ENCODE results near the gene WFIKKN1.

WFIKKN1 gene

DNA sequence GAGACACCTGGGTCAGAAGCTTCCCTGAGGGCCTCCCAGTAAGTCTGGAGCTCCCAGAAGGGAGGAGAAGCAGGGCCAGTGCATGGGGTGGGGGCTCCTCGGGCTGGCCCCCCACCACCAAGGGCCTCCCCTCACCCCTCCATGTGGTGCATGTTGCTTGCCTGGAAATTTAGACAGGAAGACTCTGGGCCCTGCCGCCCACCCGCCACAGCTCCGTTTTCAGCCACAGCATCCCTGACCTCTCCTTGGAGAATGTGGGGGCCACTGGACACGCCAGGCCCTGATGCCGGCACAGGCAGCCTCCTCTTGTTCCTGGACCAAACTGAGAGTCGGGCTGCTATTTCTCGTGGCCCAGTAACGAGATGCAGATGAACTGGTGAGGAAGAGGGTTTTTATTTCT, 8.1 kb downstream of the WFIKKN1 start:
- Histone ChIP-seq H4K20me1 (ENCODE audit: insufficient read depth, low read length) (no peaks in the 10 kb centered on the region), H3K4me1 (ENCODE audit: insufficient read depth, low read length, severe bottlenecking) (peaks cover 45% of the 10 kb centered on the region), H3K9ac (ENCODE audit: low read length) (peak overlapping the region; percentile 6; the same call in 1 of the 2 replicates), H3K27ac (ENCODE audit: low read depth, low read length, poor library complexity, severe bottlenecking) (peak overlapping the region; percentile 84), H3K36me3 (ENCODE audit: insufficient read depth, low read length) (no peaks in the 10 kb centered on the region; the same call in 1 of the 2 replicates), H3K79me2 (ENCODE audit: insufficient read depth, low read length) (no peaks in the 10 kb centered on the region), H3K4me2 (ENCODE audit: low read length) (0 out of 2 replicates have a peak overlapping the region, but pooled peaks have one; percentile 13), H2AFZ (ENCODE audit: low read length) (no peak overlapping the region), H3K9me3 (ENCODE audit: low read length) (no peaks in the 10 kb centered on the region), H3F3A (ENCODE audit: insufficient read depth, low read length) (no peaks in the 10 kb centered on the region), H3K27me3 (ENCODE audit: insufficient read depth, low read length) (no peaks in the 10 kb centered on the region), H3K4me3 (ENCODE audit: low read depth, low read length, poor library complexity, severe bottlenecking) (no peak overlapping the region), H3K9me2 (ENCODE audit: low read depth, low read length) (no peaks in the 10 kb centered on the region)
- TF ChIP-seq CTCF (IDR thresholded peaks at IDR 0.05; ENCODE audit: low read length): no peak

GRCh38 chr16:640614-641013, 9.8 kb downstream of the WFIKKN1 start:
- Histone ChIP-seq H3K4me1 (ENCODE audit: insufficient read depth, low read length, severe bottlenecking) (peaks cover 40% of the 10 kb centered on the region), H3K27ac (ENCODE audit: low read depth, low read length, poor library complexity, severe bottlenecking) (peak overlapping the region; percentile 20), H3K36me3 (ENCODE audit: insufficient read depth, low read length) (peaks cover 5% of the 10 kb centered on the region; the same call in 1 of the 2 replicates)

GRCh38 chr16:641326-642188, 10.8 kb downstream of the WFIKKN1 start, which contains the start of gene MCRIP2:
TSS of gene MCRIP2 (plus strand) at chr16:641828. CDS start at chr16:641992, 164 bp downstream.
- Histone ChIP-seq H3K4me1 (ENCODE audit: insufficient read depth, low read length, severe bottlenecking) (peaks cover 46% of the 10 kb centered on the region), H2AFZ (ENCODE audit: low read length) (no peak within 1 kb of the TSS), H3K27me3 (ENCODE audit: insufficient read depth, low read length) (no peaks in the 10 kb centered on the region), H3K79me2 (ENCODE audit: insufficient read depth, low read length) (no peaks in the 10 kb centered on the region), H3K9me3 (ENCODE audit: low read length) (no peaks in the 10 kb centered on the region), H3K9me2 (ENCODE audit: low read depth, low read length) (no peaks in the 10 kb centered on the region), H3K4me2 (ENCODE audit: low read length) (peak within 1 kb of the TSS; percentile 82), H3K9ac (ENCODE audit: low read length) (peak within 1 kb of the TSS; percentile 80), H3F3A (ENCODE audit: insufficient read depth, low read length) (no peaks in the 10 kb centered on the region), H4K20me1 (ENCODE audit: insufficient read depth, low read length) (no peaks in the 10 kb centered on the region), H3K4me3 (ENCODE audit: low read depth, low read length, poor library complexity, severe bottlenecking) (peak within 1 kb of the TSS; percentile 80), H3K27ac (ENCODE audit: low read depth, low read length, poor library complexity, severe bottlenecking) (peak within 1 kb of the TSS; percentile 40), H3K36me3 (ENCODE audit: insufficient read depth, low read length) (peaks cover 5% of the 10 kb centered on the region; the same call in 1 of the 2 replicates)
- TF ChIP-seq CTCF (IDR thresholded peaks at IDR 0.05; ENCODE audit: low read length) (no peak), EZH2 (IDR thresholded peaks at IDR 0.05; ENCODE audit: borderline replicate concordance, low read length) (no peak)

More at GRCh38 chr16:640614-641013, 9.8 kb downstream of the WFIKKN1 start:
- Histone ChIP-seq H3K79me2 (ENCODE audit: insufficient read depth, low read length) (no peaks in the 10 kb centered on the region), H3K27me3 (ENCODE audit: insufficient read depth, low read length) (no peaks in the 10 kb centered on the region), H2AFZ (ENCODE audit: low read length) (no peak overlapping the region), H3F3A (ENCODE audit: insufficient read depth, low read length) (no peaks in the 10 kb centered on the region), H3K9me2 (ENCODE audit: low read depth, low read length) (no peaks in the 10 kb centered on the region), H3K9me3 (ENCODE audit: low read length) (no peaks in the 10 kb centered on the region), H3K4me2 (ENCODE audit: low read length) (peak overlapping the region; percentile 82; the same call in 1 of the 2 replicates), H3K4me3 (ENCODE audit: low read depth, low read length, poor library complexity, severe bottlenecking) (peak overlapping the region; percentile 80), H4K20me1 (ENCODE audit: insufficient read depth, low read length) (no peaks in the 10 kb centered on the region), H3K9ac (ENCODE audit: low read length) (no peak overlapping the region; the same call in 1 of the 2 replicates)
- TF ChIP-seq EZH2 (IDR thresholded peaks at IDR 0.05; ENCODE audit: borderline replicate concordance, low read length) (no peak), CTCF (IDR thresholded peaks at IDR 0.05; ENCODE audit: low read length) (no peak)
